ENCODE data around the gene PCDHGA5. TPM values are rescaled to one million over a fixed set of nuclear protein-coding genes. Genes with fewer than 3 reads are reported as not detected.
A peak's percentile ranks its signal among the peaks of the same experiment; 100 is the strongest.

PCDHGA5 gene
- total RNA-seq, 1 experiment from 2014 or later, result 2.0 TPM

- Mint-ChIP-seq H3K27me3 (ENCODE audit: low read depth) (peaks cover 28% of the 10 kb centered on the region), H3K4me1 (peaks cover 27% of the 10 kb centered on the region), H3K27ac (peak within 1 kb of the TSS; percentile 51), H3K9me3 (peaks cover 14% of the 10 kb centered on the region; the same call in 1 of the 2 replicates), H3K4me3 (peak within 1 kb of the TSS; percentile 94), H3K36me3 (peaks cover 26% of the 10 kb centered on the region)
- no peak for TF ChIP-seq RORB (CRISPR knock-in tag; IDR thresholded peaks at IDR 0.05)
- no peak for TF ChIP-seq SOX15 (CRISPR knock-in tag; IDR thresholded peaks at IDR 0.05)
- no peak for TF ChIP-seq NR3C1 (CRISPR knock-in tag; conservative IDR thresholded peaks at IDR 0.05; ENCODE audit: low read depth)
- 0 out of 2 replicates have a peak, but pooled peaks have one; percentile 12 for TF ChIP-seq CREM (CRISPR knock-in tag; IDR thresholded peaks at IDR 0.05)
- TF ChIP-seq ZNF138 (CRISPR knock-in tag; conservative IDR thresholded peaks at IDR 0.05), result no peak
- TF ChIP-seq AFF4 (CRISPR knock-in tag; IDR thresholded peaks at IDR 0.05; ENCODE audit: borderline replicate concordance), result no peak
- TF ChIP-seq JAZF1 (CRISPR knock-in tag; IDR thresholded peaks at IDR 0.05), result no peak
- peak; percentile 71 for TF ChIP-seq CTCF (IDR thresholded peaks at IDR 0.05)
- no peak for TF ChIP-seq TEAD4 (CRISPR knock-in tag; IDR thresholded peaks at IDR 0.05)
- TF ChIP-seq OVOL2 (CRISPR knock-in tag; IDR thresholded peaks at IDR 0.05; ENCODE audit: borderline replicate concordance), result no peak
- no peak for TF ChIP-seq CDX4 (CRISPR knock-in tag; IDR thresholded peaks at IDR 0.05; ENCODE audit: borderline replicate concordance)
- TF ChIP-seq PREB (CRISPR knock-in tag; IDR thresholded peaks at IDR 0.05; ENCODE audit: borderline replicate concordance), result no peak
- POLR2A ChIA-PET, result interaction anchor here (1.0 to 2.0 kb wide), 7 partner anchors 72 to 189 kb away, joined by 3 to 11 read pairs (median 4); partner anchors contain the start of genes PCDHB14 and PCDHGC4
- peak; percentile 43 for ATAC-seq
- peak; percentile 78 for DNase-seq (ENCODE audit: low spot score)
- CTCF ChIA-PET, result interaction anchor here (0.6 to 4.3 kb wide), 76 partner anchors 8 to 557 kb away, joined by 3 to 87 read pairs (median 7); partner anchors contain the start of genes DELE1, DIAPH1, HDAC3 and PCDHA10
These were observed 49.0 kb downstream of the PCDHGA5 start, which contains the start of gene PCDHGA10 for GRCh38 chr5:141412854-141413539. TSS of gene PCDHGA10 (plus strand) at chr5:141412987. CDS start at chr5:141413176, 189 bp downstream.

- DNase-seq (ENCODE audit: low spot score) (no peak), ATAC-seq (peak; percentile 33)
These were observed 49.6 kb downstream of the PCDHGA5 start for GRCh38 chr5:141413540-141414069.

More at GRCh38 chr5:141413540-141414069, 49.6 kb downstream of the PCDHGA5 start:
- Mint-ChIP-seq H3K36me3 (peaks cover 32% of the 10 kb centered on the region), H3K4me3 (peak overlapping the region; percentile 94), H3K27me3 (ENCODE audit: low read depth) (peaks cover 28% of the 10 kb centered on the region), H3K4me1 (peaks cover 29% of the 10 kb centered on the region), H3K27ac (peak overlapping the region; percentile 51), H3K9me3 (peaks cover 17% of the 10 kb centered on the region)
- CTCF ChIA-PET, result interaction anchor here (0.6 to 4.3 kb wide), 67 partner anchors 8 to 558 kb away, joined by 3 to 87 read pairs (median 8); partner anchors contain the start of genes DELE1, DIAPH1, PCDHA10 and PCDHB10
- TF ChIP-seq MXD4 (CRISPR knock-in tag; IDR thresholded peaks at IDR 0.05; ENCODE audit: borderline replicate concordance), result no peak
- peak; percentile 63; the same call in 1 of the 2 replicates for TF ChIP-seq MAX (CRISPR knock-in tag; IDR thresholded peaks at IDR 0.05)
- no peak for TF ChIP-seq FOXJ3 (CRISPR knock-in tag; IDR thresholded peaks at IDR 0.05; ENCODE audit: borderline replicate concordance)
- no peak for TF ChIP-seq ZNF423 (CRISPR knock-in tag; IDR thresholded peaks at IDR 0.05)
- TF ChIP-seq ARID4B (CRISPR knock-in tag; IDR thresholded peaks at IDR 0.05; ENCODE audit: borderline replicate concordance), result peak; percentile 68; the same call in 1 of the 2 replicates
- TF ChIP-seq ZNF263 (CRISPR knock-in tag; IDR thresholded peaks at IDR 0.05; ENCODE audit: low read depth), result peak; percentile 44; the same call in 1 of the 2 replicates
- TF ChIP-seq FOXP1 (CRISPR knock-in tag; IDR thresholded peaks at IDR 0.05; ENCODE audit: borderline replicate concordance), result peak; percentile 56; the same call in 1 of the 2 replicates
- no peak for TF ChIP-seq NFATC4 (CRISPR knock-in tag; IDR thresholded peaks at IDR 0.05)
- POLR2A ChIA-PET, result interaction anchor here (1.0 to 2.0 kb wide), 7 partner anchors 71 to 190 kb away, joined by 3 to 11 read pairs (median 4); partner anchors contain the start of genes PCDHB14 and PCDHGC4
